HG02943 (cell line): Measurements from ENCODE around the gene ISG20.

Source experiments
- ATAC-seq: cut with Tn5 transposase; IDR thresholded peaks from one replicate; pipeline ENCODE4 v1.9.1; 2021; ENCODE audit warnings: mild to moderate bottlenecking, low read depth, moderate library complexity; ENCODE audit not compliant: unreplicated experiment

ISG20 gene

GRCh38 chr15:88652456-88653199, 13.8 kb downstream of the ISG20 start:
- no peak for ATAC-seq

- ATAC-seq: no peak
Observed at GRCh38 chr15:88653200-88654064, 14.6 kb downstream of the ISG20 start.

GRCh38 chr15:88654430-88655102, 15.8 kb downstream of the ISG20 start:
- no peak for ATAC-seq

- ATAC-seq: no peak
Observed at GRCh38 chr15:88655103-88655553, 16.3 kb downstream of the ISG20 start.

- ATAC-seq: no peak
Observed at GRCh38 chr15:88655800-88656488, 17.1 kb downstream of the ISG20 start.

- peak; percentile 72 for ATAC-seq
Observed at GRCh38 chr15:88656760-88657221, 18.0 kb downstream of the ISG20 start.

GRCh38 chr15:88657326-88658069, 18.7 kb downstream of the ISG20 start:
- ATAC-seq: no peak

GRCh38 chr15:88658070-88658965, 19.5 kb downstream of the ISG20 start:
- no peak for ATAC-seq

GRCh38 chr15:88658972-88659931, 20.4 kb downstream of the ISG20 start:
- no peak for ATAC-seq

GRCh38 chr15:88661041-88661700, 22.4 kb downstream of the ISG20 start:
- ATAC-seq: no peak

GRCh38 chr15:88661761-88662556, 23.1 kb downstream of the ISG20 start:
- ATAC-seq: no peak

- no peak for ATAC-seq
Observed at GRCh38 chr15:88663141-88663621, 24.4 kb downstream of the ISG20 start.

GRCh38 chr15:88664151-88664778, 25.4 kb downstream of the ISG20 start:
- no peak for ATAC-seq

GRCh38 chr15:88674661-88675060, 35.8 kb downstream of the ISG20 start:
- ATAC-seq: no peak

GRCh38 chr15:88678755-88679154, 39.9 kb downstream of the ISG20 start:
- no peak for ATAC-seq
